WTC11 (cell line): Measurements from ENCODE around the gene ENTREP1. TPM values are rescaled to one million over a fixed set of nuclear protein-coding genes. Genes with fewer than 3 reads are reported as not detected.

Experiments used
- ATAC-seq: fragments of 200-7000 bp; cut with Tn5 transposase; 2 replicates; pipeline ENCODE4 v1.10.0; 2021; ENCODE audit warnings: mild to moderate bottlenecking, moderate library complexity
- CTCF ChIA-PET: fragments of 300-600 bp; sonication (Branson Sonifier 250); formaldehyde crosslinking; loops from one replicate; lab custom pipeline; 2021; ENCODE audit warnings: antibody characterized with exemption; lab: Charles Lee
- POLR2A ChIA-PET: fragments of 350-600 bp; sonication (Branson Sonifier 250); formaldehyde crosslinking; loops from one replicate; lab custom pipeline; 2021; ENCODE audit warnings: antibody characterized with exemption; lab: Charles Lee
- DNase-seq: peaks from one replicate; pipeline ENCODE4 v3.0.0; 2021; ENCODE audit warnings: low spot score
- H3K27ac Mint-ChIP-seq: 2 replicates; pipeline ENCODE4 v1.8.0; 2021; ENCODE audit warnings: mixed read lengths
- H3K27me3 Mint-ChIP-seq: 2 replicates; pipeline ENCODE4 v1.8.0; 2021; ENCODE audit warnings: low read depth, mild to moderate bottlenecking, moderate library complexity, mixed read lengths
- H3K36me3 Mint-ChIP-seq: 2 replicates; pipeline ENCODE4 v1.8.0; 2021; ENCODE audit warnings: mixed read lengths
- H3K4me1 Mint-ChIP-seq: 2 replicates; pipeline ENCODE4 v1.8.0; 2022; ENCODE audit warnings: mixed read lengths
- H3K4me3 Mint-ChIP-seq: 2 replicates; pipeline ENCODE4 v1.8.0; 2021; ENCODE audit warnings: mild to moderate bottlenecking, moderate library complexity, mixed read lengths
- H3K9me3 Mint-ChIP-seq: 2 replicates; pipeline ENCODE4 v1.8.0; 2021; ENCODE audit warnings: mixed read lengths
- AR ChIP-seq: fragments of 250-450 bp; sonication (Bioruptor Pico); IDR thresholded peaks from 2 replicates; pipeline ENCODE4 v1.9.0; 2021; ENCODE audit warnings: mild to moderate bottlenecking
- E2F5 ChIP-seq: sonication (generic); formaldehyde crosslinking; IDR thresholded peaks from 2 replicates; pipeline ENCODE4 v1.8.1; 2022; ENCODE audit warnings: mild to moderate bottlenecking, moderate library complexity, missing genetic modification reagents
- EMX1 ChIP-seq: fragments of 250-450 bp; sonication (Bioruptor Pico); IDR thresholded peaks from 2 replicates; pipeline ENCODE4 v1.8.0; 2021; ENCODE audit warnings: mild to moderate bottlenecking
- MXD4 ChIP-seq: fragments of 250-450 bp; sonication (Bioruptor Pico); IDR thresholded peaks from 2 replicates; pipeline ENCODE4 v1.8.0; 2021; ENCODE audit warnings: mild to moderate bottlenecking, moderate library complexity, borderline replicate concordance
- PRDM15 ChIP-seq: sonication (generic); formaldehyde crosslinking; IDR thresholded peaks from 2 replicates; pipeline ENCODE4 v1.8.0; 2022; ENCODE audit warnings: missing genetic modification reagents
- RELA ChIP-seq: sonication (generic); formaldehyde crosslinking; IDR thresholded peaks from 2 replicates; pipeline ENCODE4 v1.8.1; 2022; ENCODE audit warnings: missing genetic modification reagents, mild to moderate bottlenecking, borderline replicate concordance
- SOX15 ChIP-seq: fragments of 250-450 bp; sonication (Bioruptor Pico); IDR thresholded peaks from 2 replicates; pipeline ENCODE4 v1.9.0; 2021; ENCODE audit warnings: mild to moderate bottlenecking
- ZBTB43 ChIP-seq: sonication (generic); formaldehyde crosslinking; IDR thresholded peaks from 2 replicates; pipeline ENCODE4 v1.8.1; 2023; ENCODE audit warnings: mild to moderate bottlenecking, missing genetic modification reagents
- ZNF317 ChIP-seq: sonication (generic); formaldehyde crosslinking; IDR thresholded peaks from 2 replicates; pipeline ENCODE4 v1.8.1; 2023; ENCODE audit warnings: low read depth, mild to moderate bottlenecking, moderate library complexity, missing genetic modification reagents, borderline replicate concordance
- ZNF425 ChIP-seq: fragments of 250-450 bp; sonication (Bioruptor Pico); conservative IDR thresholded peaks from 2 replicates; pipeline ENCODE4 v1.9.0; 2021; ENCODE audit warnings: mild to moderate bottlenecking
- ZNF671 ChIP-seq: fragments of 250-450 bp; sonication (Bioruptor Pico); IDR thresholded peaks from 2 replicates; pipeline ENCODE4 v1.8.0; 2021; ENCODE audit warnings: mild to moderate bottlenecking
- total RNA-seq: library from RNA; stranded (reverse); gene quantifications from 3 replicates; pipeline ENCODE4 v1.2.3, GENCODE V29; 2021

ENTREP1 gene
- total RNA-seq, 1 experiment from 2014 or later: 22.4 TPM

GRCh38 chr9:69388596-69388995 is 63.6 kb downstream of the ENTREP1 start (continued):
- no peak for TF ChIP-seq E2F5
- no peak for TF ChIP-seq ZNF671
- TF ChIP-seq, all 79 proteins: peak for 0

- H3K9me3 Mint-ChIP-seq: no peaks in the 10 kb centered on the region
- H3K27ac Mint-ChIP-seq: no peak overlapping the region
- H3K4me3 Mint-ChIP-seq: no peak overlapping the region
Observed at GRCh38 chr9:69389437-69389995, 64.5 kb downstream of the ENTREP1 start.

More at GRCh38 chr9:69389437-69389995, 64.5 kb downstream of the ENTREP1 start:
- H3K36me3 Mint-ChIP-seq: peaks cover 47% of the 10 kb centered on the region
- TF ChIP-seq PRDM15 (CRISPR knock-in tag): no peak
- TF ChIP-seq ZNF317: no peak
- TF ChIP-seq EMX1 (CRISPR knock-in tag): no peak
- no peak for TF ChIP-seq MXD4 (CRISPR knock-in tag)
- no peak for TF ChIP-seq AR (CRISPR knock-in tag)
- no peak for TF ChIP-seq RELA (CRISPR knock-in tag)
- no peak for TF ChIP-seq ZNF425 (CRISPR knock-in tag)
- TF ChIP-seq ZBTB43 (CRISPR knock-in tag): no peak
- no peak for TF ChIP-seq SOX15 (CRISPR knock-in tag)
- POLR2A ChIA-PET: no interaction called here
- ATAC-seq: no peak
- CTCF ChIA-PET: no interaction called here
- no peak for DNase-seq
- no peaks in the 10 kb centered on the region for H3K27me3 Mint-ChIP-seq
- peaks cover 15% of the 10 kb centered on the region for H3K4me1 Mint-ChIP-seq
